Transverse colon (tissue), 4 donors: Measurements from ENCODE around the gene CGRRF1. TPM values are rescaled to one million over a fixed set of nuclear protein-coding genes. Genes with fewer than 3 reads are reported as not detected.

Source experiments
- DNase-seq: peaks from one replicate; pipeline ENCODE4 v3.0.0-alpha.2; 2019
- H3K27ac ChIP-seq, 4 donors: fragments of 200-600 bp; sonication (generic); 2 replicates each; pipeline ENCODE4 v1.5.1; 2016 to 2018; ENCODE audit warnings: inconsistent platforms in 4 of 4
- H3K27me3 ChIP-seq: fragments of 200-600 bp; sonication (generic); 2 replicates; pipeline ENCODE4 v1.5.1; 2017; ENCODE audit warnings: inconsistent platforms
- H3K36me3 ChIP-seq, 4 donors: fragments of 200-600 bp; sonication (generic); 2 replicates each; pipeline ENCODE4 v1.5.1; 2017 to 2019; ENCODE audit warnings: inconsistent platforms in 4 of 4
- H3K4me1 ChIP-seq, 4 donors: fragments of 200-600 bp; sonication (generic); 2 replicates each; pipeline ENCODE4 v1.5.1; 2017 to 2020; ENCODE audit warnings: inconsistent platforms in 4 of 4
- H3K4me3 ChIP-seq, 4 donors: fragments of 200-600 bp; sonication (generic); 1 replicate in 1 of 4; 2 replicates in 3 of 4; pipeline versions ENCODE4 v1.5.1 to v1.6.1; 2017 to 2019; ENCODE audit warnings: inconsistent platforms in 4 of 4
- H3K9me3 ChIP-seq, 2 donors: fragments of 200-600 bp; sonication (generic); 2 replicates each; pipeline ENCODE4 v1.5.1; 2017 to 2019; ENCODE audit warnings: inconsistent platforms in 2 of 2
- EP300 ChIP-seq: sonication (generic); formaldehyde crosslinking; IDR thresholded peaks from one replicate; pipeline ENCODE4 v1.6.1; 2017; ENCODE audit warnings: antibody characterized with exemption, low read depth
- POLR2A ChIP-seq: fragments of 450-650 bp; IDR thresholded peaks from one replicate; pipeline ENCODE4 v1.6.1; 2016; ENCODE audit warnings: antibody characterized with exemption, mild to moderate bottlenecking, moderate library complexity
- POLR2AphosphoS5 ChIP-seq, 3 donors: sonication (generic); formaldehyde crosslinking; IDR thresholded peaks; one replicate each; pipeline ENCODE4 v1.6.1; 2016; ENCODE audit warnings: antibody characterized with exemption in 3 of 3
- WGBS, 2 donors: methylation state at CpG; one replicate each; pipeline ENCODE4 v1.1.5; 2018; ENCODE audit warnings: low coverage in 1 of 2; 5-methylcytosine and 5-hydroxymethylcytosine counted together
- in situ Hi-C, 4 donors: fragments of 200-750 bp; cut with MboI; loops; one replicate each; pipeline versions ENCODE4 v1.15.0 to v1.15.1; 2017; ENCODE audit warnings: low sequenced_read_pairs in 3 of 4, low pct_ligation_motif_present in 1 of 4, low pct_unique_long_range_greater_than_20kb in 1 of 4
- intact Hi-C: fragments of 100-400 bp; cut with DNase I; formaldehyde crosslinking; loops from one replicate; pipeline ENCODE4 v1.15.1; 2023; ENCODE audit warnings: low total_unique reads
- total RNA-seq, 4 donors: library from RNA; depleted of rRNA; stranded (reverse); fragments of >200 nt; gene quantifications; one replicate each; pipeline ENCODE4 v1.1.0, GENCODE V29; 2016
- TF ChIP-seq, protein P1 (sequence below), 5 experiments: fragments of 200-600 bp in 3 of 5; fragments of 450-650 bp in 2 of 5; sonication (generic) in 3 of 5; IDR thresholded peaks; 1 replicate in 2 of 5; 2 replicates in 3 of 5; pipeline ENCODE4 v1.5.1; 2016 to 2017; ENCODE audit warnings: antibody characterized with exemption in 5 of 5, inconsistent platforms in 3 of 5, mild to moderate bottlenecking in 2 of 5, moderate library complexity in 1 of 5

Gene CGRRF1
- total RNA-seq, 4 donors from 2014 or later: 2.6 to 46.8 (median 18.0) TPM

DNA sequence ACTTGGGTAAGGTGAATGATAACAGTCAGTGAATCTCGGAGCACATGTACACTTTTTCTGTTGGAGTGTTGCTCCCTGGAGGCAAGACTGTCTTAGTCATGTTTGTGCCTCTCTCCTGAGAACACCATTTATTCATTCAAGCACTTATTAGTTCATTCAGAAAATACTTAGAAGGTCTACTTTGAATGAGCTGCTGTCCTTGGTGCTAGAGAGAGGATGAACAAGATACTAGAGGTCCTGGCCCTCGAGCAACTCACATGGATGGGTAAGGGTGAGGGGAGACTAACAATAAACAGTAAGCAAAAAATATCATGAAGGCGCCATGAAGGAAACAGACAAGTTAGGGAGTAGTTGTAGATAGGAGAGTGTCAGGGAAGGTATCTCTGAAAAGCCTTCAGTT is 40.2 kb downstream of the CGRRF1 start:
- in situ Hi-C loops: loop anchor here in 1 of 4 donors (10.0 kb wide), 1 partner anchor 225 kb away; no protein-coding TSS in a partner anchor
- Histone ChIP-seq H3K27me3 (no peaks in the 10 kb centered on the region), H3K4me1 (no peaks in the 10 kb centered on the region), H3K9me3 (no peaks in the 10 kb centered on the region), H3K4me3 (no peak overlapping the region), H3K27ac (no peak overlapping the region), H3K36me3 (no peaks in the 10 kb centered on the region)
- DNase-seq: no peak
- intact Hi-C loops: no loop called here
- no peak for TF ChIP-seq POLR2A
- no peak for TF ChIP-seq POLR2AphosphoS5 (IDR thresholded peaks at IDR 0.05)
- TF ChIP-seq, protein P1, sequence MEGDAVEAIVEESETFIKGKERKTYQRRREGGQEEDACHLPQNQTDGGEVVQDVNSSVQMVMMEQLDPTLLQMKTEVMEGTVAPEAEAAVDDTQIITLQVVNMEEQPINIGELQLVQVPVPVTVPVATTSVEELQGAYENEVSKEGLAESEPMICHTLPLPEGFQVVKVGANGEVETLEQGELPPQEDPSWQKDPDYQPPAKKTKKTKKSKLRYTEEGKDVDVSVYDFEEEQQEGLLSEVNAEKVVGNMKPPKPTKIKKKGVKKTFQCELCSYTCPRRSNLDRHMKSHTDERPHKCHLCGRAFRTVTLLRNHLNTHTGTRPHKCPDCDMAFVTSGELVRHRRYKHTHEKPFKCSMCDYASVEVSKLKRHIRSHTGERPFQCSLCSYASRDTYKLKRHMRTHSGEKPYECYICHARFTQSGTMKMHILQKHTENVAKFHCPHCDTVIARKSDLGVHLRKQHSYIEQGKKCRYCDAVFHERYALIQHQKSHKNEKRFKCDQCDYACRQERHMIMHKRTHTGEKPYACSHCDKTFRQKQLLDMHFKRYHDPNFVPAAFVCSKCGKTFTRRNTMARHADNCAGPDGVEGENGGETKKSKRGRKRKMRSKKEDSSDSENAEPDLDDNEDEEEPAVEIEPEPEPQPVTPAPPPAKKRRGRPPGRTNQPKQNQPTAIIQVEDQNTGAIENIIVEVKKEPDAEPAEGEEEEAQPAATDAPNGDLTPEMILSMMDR (IDR thresholded peaks at IDR 0.05): no peak
- TF ChIP-seq EP300: no peak
- 83 to 85% methylated on average over 3 of the region's 3 CpGs for WGBS, 2 donors

GRCh38 chr14:54550514-54550913 is 40.8 kb downstream of the CGRRF1 start:
- DNase-seq: no peak
- Histone ChIP-seq H3K9me3 (no peaks in the 10 kb centered on the region), H3K27me3 (no peaks in the 10 kb centered on the region), H3K4me1 (no peaks in the 10 kb centered on the region), H3K4me3 (no peak overlapping the region), H3K27ac (no peak overlapping the region), H3K36me3 (no peaks in the 10 kb centered on the region)
- WGBS, 2 donors: 84 to 92% methylated on average over 1 of the region's 1 CpG
- in situ Hi-C loops: loop anchor here in 1 of 4 donors (10.0 kb wide), 1 partner anchor 224 kb away; no protein-coding TSS in a partner anchor
- intact Hi-C loops: no loop called here
- TF ChIP-seq POLR2AphosphoS5 (IDR thresholded peaks at IDR 0.05) (no peak), EP300 (no peak), POLR2A (no peak)
- TF ChIP-seq, protein P1 (IDR thresholded peaks at IDR 0.05): no peak

DNA sequence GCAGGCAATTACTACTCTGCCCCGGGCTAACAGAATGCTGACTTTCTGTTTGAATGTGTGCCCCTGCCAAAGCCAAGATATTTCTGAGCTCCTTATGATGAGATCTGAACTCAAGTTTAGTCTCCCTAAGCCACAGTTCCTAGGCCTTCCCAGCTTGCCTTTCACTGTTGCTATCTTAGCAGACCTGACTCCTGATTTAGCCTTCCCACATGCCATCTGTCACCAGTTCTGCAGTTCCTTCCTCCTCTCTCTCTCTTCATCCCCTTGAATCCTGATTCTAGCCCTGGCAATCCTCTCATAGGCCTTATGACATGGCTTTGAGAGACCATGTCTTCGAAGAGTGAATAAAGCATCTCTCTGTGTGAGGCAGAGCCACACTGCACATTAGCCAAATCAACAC is 44.7 kb downstream of the CGRRF1 start:
- intact Hi-C loops: no loop called here
- Histone ChIP-seq H3K36me3 (no peaks in the 10 kb centered on the region), H3K4me3 (no peak overlapping the region), H3K27ac (no peak overlapping the region), H3K27me3 (no peaks in the 10 kb centered on the region), H3K4me1 (no peaks in the 10 kb centered on the region), H3K9me3 (no peaks in the 10 kb centered on the region)
- no peak for DNase-seq
- in situ Hi-C loops: loop anchor here in 1 of 4 donors (10.0 kb wide), 1 partner anchor 220 kb away; no protein-coding TSS in a partner anchor
- 97% methylated on average over 2 of the region's 2 CpGs; no CpG with 5 or more reads in 1 of the 2 donors for WGBS, 2 donors
- TF ChIP-seq, protein P1 (IDR thresholded peaks at IDR 0.05): no peak
- no peak for TF ChIP-seq EP300
- no peak for TF ChIP-seq POLR2A

DNA sequence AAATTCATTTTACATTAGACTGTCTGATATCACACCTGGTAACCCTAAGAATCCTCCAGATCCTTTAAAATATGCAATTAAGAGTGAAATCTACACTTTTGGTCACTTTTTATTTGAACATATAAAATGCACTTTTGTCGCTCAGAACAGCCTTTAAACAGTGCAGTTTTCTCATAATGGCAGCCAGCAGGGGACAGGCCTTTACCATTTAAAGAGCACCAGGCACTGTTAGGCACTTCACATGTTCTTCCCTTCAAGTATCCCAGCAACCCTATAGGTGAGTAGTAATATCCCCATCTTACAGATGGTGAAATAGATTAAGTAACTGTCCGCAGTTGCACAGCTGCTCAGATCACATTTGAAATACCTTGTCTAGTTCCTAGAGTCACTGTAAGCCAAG is 45.9 kb downstream of the CGRRF1 start:
- H3K4me3 ChIP-seq: no peak overlapping the region

More for the DNA sequence above, 45.9 kb downstream of the CGRRF1 start:
- no peaks in the 10 kb centered on the region for H3K36me3 ChIP-seq
- no peaks in the 10 kb centered on the region for H3K9me3 ChIP-seq
- DNase-seq: no peak
- H3K4me1 ChIP-seq: no peaks in the 10 kb centered on the region
- intact Hi-C loops (no loop called here), in situ Hi-C loops (loop anchor here in 1 of 4 donors (10.0 kb wide), 1 partner anchor 219 kb away; no protein-coding TSS in a partner anchor)
- 90 to 91% methylated on average over 2 of the region's 2 CpGs for WGBS, 2 donors
- no peak for TF ChIP-seq EP300
- TF ChIP-seq POLR2A: no peak
- no peak for TF ChIP-seq POLR2AphosphoS5 (IDR thresholded peaks at IDR 0.05)
- TF ChIP-seq, protein P1 (IDR thresholded peaks at IDR 0.05): no peak
- H3K27ac ChIP-seq: no peak overlapping the region
- H3K27me3 ChIP-seq: no peaks in the 10 kb centered on the region
